RWPE1 (cell line): Measurements from ENCODE around the gene SLC15A1.
A peak's percentile ranks its signal among the peaks of the same experiment; 100 is the strongest.

ENCODE experiments used
- CTCF ChIA-PET: fragments of 350-600 bp; sonication (Branson Sonifier 250); formaldehyde crosslinking; extraction: SDS; loops from one replicate; lab custom pipeline; 2021; lab: Yijun Ruan, JAX
- POLR2A ChIA-PET: fragments of 400-600 bp; formaldehyde crosslinking; extraction: SDS; loops from one replicate; lab custom pipeline; 2020; ENCODE audit warnings: antibody characterized with exemption; ENCODE audit not compliant: low non-redundant PET; lab: Yijun Ruan, JAX
- DNase-seq: peaks from one replicate; pipeline ENCODE4 v3.0.0; 2012; ENCODE audit warnings: low spot score
- H3K27ac ChIP-seq: fragments of 450-650 bp; 2 replicates; pipeline ENCODE4 v1.5.1; 2017
- TF ChIP-seq, protein P1 (sequence below): fragments of 450-650 bp; conservative IDR thresholded peaks from 2 replicates; pipeline ENCODE4 v1.5.1; 2017; ENCODE audit warnings: low read depth, mild to moderate bottlenecking

Gene SLC15A1

DNA sequence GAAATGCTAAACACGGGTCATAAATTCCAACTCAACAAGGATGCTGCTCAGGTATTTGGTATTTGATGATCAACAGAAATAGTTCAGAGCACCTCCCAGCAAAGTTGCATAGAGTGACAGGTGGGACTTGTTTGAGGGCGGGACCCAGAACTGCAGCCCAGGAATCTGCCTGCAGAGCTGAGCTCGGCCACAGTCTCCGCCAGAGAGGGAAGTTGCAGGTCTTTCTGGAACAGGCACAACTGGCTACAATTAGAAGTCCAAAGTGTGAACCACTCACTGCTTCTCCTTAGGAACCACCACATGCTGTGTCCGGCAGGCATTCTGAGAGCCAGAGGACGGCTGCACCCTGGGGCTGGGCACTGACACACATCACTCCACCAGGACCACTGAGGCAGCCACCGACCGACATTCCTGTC is 1.1 kb downstream of the SLC15A1 start:
- POLR2A ChIA-PET = no interaction called here
- CTCF ChIA-PET = interaction anchor here (0.6 kb wide), 1 partner anchor 32 kb away, joined by 4 read pairs; no protein-coding TSS in a partner anchor
- no peak for DNase-seq
- no peak overlapping the region for H3K27ac ChIP-seq
- TF ChIP-seq, protein P1, sequence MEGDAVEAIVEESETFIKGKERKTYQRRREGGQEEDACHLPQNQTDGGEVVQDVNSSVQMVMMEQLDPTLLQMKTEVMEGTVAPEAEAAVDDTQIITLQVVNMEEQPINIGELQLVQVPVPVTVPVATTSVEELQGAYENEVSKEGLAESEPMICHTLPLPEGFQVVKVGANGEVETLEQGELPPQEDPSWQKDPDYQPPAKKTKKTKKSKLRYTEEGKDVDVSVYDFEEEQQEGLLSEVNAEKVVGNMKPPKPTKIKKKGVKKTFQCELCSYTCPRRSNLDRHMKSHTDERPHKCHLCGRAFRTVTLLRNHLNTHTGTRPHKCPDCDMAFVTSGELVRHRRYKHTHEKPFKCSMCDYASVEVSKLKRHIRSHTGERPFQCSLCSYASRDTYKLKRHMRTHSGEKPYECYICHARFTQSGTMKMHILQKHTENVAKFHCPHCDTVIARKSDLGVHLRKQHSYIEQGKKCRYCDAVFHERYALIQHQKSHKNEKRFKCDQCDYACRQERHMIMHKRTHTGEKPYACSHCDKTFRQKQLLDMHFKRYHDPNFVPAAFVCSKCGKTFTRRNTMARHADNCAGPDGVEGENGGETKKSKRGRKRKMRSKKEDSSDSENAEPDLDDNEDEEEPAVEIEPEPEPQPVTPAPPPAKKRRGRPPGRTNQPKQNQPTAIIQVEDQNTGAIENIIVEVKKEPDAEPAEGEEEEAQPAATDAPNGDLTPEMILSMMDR = no peak

DNA sequence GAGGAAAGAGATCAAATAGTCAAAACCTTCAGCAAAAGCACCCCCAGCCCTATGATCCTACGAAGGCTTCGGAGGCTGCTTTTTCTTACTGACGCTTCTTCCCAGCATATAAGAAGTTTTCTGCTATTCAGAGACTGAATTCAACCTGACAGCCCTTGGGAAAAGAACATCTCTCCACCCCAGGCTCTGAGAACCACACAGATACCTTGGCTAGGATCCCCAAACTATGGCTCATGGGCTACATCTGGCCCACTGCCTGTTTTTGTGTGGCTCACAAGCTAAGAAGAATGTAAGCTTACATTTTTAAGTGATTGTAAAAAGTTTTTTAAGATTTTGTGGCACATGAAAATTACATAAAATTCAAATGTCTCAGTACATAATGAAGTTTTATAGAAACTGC is 3.0 kb downstream of the SLC15A1 start:
- H3K27ac ChIP-seq = no peak overlapping the region
- TF ChIP-seq, protein P1 = no peak
- POLR2A ChIA-PET = no interaction called here
- CTCF ChIA-PET = no interaction called here
- DNase-seq = no peak

DNA sequence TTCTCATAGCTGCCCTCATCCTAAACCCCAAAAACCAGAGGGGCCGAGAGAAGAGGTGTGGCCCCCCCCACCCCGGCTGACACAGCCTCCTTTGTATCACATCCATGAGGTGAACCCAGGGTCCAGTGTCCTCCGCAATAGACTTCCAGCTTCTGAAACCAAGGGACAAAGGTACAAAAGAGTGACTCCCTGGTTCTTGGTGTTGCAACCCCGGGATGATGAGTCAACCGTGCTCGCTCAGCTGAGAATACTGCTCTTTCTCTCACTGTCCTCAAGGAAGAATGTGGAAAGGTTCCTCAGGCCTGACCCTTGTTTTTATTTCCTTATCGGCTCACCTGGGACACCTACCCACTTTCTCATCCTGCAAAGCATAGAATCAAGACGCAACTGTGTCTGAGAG is 5.5 kb downstream of the SLC15A1 start:
- ChIA-PET CTCF (no interaction called here), POLR2A (no interaction called here)
- no peak overlapping the region for H3K27ac ChIP-seq
- TF ChIP-seq, protein P1 = no peak
- DNase-seq = peak; percentile 17

DNA sequence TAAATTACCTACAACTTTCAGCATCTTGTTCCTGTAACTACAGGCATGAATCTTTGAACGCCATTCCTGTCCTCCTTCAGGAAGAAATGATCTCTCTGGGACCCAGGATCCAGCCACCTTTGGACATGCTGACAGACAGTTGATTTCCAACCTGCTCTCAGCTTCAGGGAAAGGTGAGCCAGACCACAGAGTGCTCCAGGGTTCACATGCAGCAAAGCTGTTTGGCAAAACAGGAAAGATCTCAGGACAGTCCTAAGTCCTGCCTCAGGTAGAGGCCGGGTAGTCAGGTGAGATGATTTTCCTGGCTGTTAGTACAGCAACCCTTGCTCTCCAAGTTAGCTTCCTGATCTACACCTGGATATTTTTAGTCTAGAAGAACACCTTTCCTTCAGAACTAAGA is 9.1 kb downstream of the SLC15A1 start:
- H3K27ac ChIP-seq = no peak overlapping the region
- CTCF ChIA-PET = no interaction called here
- POLR2A ChIA-PET = no interaction called here
- DNase-seq = no peak
- TF ChIP-seq, protein P1 = no peak

DNA sequence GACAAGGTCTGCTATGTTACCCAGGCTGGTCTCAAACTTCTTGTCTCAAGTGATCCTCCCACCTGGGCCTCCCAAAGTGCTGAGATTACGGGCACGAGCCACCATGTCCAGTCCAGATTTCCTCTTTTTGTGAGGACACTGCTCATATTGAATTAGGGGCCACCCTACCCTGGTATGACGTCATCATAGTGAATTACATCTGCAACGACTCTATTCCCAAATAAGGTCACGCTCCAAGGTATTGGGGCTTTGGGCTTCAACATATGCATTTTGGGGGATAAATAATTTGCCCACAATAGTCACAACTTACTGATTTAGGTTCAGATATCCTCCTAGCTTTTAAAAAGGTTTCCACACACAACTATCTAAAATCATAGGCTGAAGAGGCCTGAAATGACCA is 9.5 kb downstream of the SLC15A1 start:
- ChIA-PET CTCF (no interaction called here), POLR2A (no interaction called here)
- no peak overlapping the region for H3K27ac ChIP-seq
- TF ChIP-seq, protein P1 = no peak
- no peak for DNase-seq

DNA sequence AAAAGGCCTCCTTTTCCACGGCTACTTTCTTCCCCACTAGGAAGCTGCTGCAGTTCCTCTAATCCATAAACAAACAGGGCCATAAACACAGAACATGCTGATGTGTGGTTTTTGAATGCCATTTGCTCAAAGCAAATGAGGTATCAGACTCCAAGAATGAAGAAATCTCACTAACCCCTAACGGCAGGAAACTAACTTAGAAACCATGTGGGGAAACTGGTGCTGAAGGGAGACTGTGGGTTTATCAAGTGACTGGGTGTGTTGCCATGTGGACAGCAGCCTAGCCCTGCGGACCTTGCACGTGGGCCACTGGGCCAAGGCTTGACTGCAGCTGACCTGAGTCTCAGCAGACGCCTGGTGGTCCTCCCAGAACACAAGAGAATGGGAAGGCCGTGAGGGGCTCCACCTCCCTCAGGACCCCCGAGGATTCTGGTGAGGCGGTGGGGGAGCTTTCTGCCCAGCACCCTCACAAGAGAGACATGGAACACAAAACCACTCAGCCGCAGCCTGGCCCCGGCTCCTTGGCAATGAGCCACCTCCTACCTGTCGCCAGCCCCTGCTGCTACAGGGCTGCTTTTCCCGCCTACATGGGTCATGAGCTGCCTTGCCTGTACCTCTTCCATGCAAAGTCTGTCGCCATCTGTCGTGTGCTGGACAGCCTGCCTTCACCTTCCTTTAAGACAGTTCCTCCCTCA is 10.6 kb downstream of the SLC15A1 start:
- no peak for DNase-seq
- TF ChIP-seq, protein P1 = no peak
- POLR2A ChIA-PET = no interaction called here

More for the DNA sequence above, 10.6 kb downstream of the SLC15A1 start:
- no peak overlapping the region for H3K27ac ChIP-seq
- CTCF ChIA-PET = interaction anchor here (1.1 kb wide), 1 partner anchor 10 kb away, joined by 3 read pairs; no protein-coding TSS in a partner anchor
